ENCODE measurements around the gene DBP. TPM values are rescaled to one million over a fixed set of nuclear protein-coding genes. Genes with fewer than 3 reads are reported as not detected.

Gene DBP
- total RNA-seq, 1 donor from 2014 or later, result 8.7 TPM

DNA sequence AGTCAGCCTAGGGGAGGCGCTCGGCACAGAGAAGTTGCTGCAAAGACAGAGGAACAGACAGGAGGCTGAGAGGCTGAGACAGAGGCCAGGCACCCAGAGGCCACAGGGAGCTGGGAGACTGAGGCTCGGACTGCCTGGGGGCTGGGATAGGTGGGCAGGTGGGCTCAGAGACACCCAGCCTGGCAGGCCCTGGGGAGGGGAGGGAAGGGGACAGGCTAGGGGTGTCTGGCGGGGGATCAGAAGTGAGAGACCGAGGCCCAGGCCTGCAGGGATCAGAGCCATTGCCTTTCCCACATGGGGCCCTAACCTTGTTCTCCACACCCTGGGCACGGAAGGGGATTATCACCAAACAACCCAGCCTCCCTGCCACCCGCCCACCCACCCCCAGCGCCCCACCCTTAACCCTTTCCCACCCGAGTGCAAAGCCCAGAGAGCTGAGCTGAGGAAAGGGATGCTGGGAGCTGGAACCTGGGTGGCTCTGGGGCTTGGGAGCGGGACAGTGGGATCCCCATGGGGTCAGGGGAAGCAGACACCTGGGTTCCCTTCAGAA is 34.3 kb upstream of the DBP start:
- no peaks in the 10 kb centered on the region for H3K36me3 Mint-ChIP-seq (ENCODE audit: low read depth)
- intact Hi-C loops (cut with micrococcal nuclease), result no loop called here
- no peaks in the 10 kb centered on the region for H3K9me3 Mint-ChIP-seq
- no peak for DNase-seq
- POLR2A ChIA-PET, result no interaction called here
- CTCF ChIA-PET, result no interaction called here
- H3K4me1 Mint-ChIP-seq, result peaks cover 7% of the 10 kb centered on the region
- H3K27me3 Mint-ChIP-seq, result peaks cover 1% of the 10 kb centered on the region
- no peak overlapping the region for H3K4me3 Mint-ChIP-seq
- no peak for ATAC-seq (ENCODE audit: low read depth)
- TF ChIP-seq, protein P1, sequence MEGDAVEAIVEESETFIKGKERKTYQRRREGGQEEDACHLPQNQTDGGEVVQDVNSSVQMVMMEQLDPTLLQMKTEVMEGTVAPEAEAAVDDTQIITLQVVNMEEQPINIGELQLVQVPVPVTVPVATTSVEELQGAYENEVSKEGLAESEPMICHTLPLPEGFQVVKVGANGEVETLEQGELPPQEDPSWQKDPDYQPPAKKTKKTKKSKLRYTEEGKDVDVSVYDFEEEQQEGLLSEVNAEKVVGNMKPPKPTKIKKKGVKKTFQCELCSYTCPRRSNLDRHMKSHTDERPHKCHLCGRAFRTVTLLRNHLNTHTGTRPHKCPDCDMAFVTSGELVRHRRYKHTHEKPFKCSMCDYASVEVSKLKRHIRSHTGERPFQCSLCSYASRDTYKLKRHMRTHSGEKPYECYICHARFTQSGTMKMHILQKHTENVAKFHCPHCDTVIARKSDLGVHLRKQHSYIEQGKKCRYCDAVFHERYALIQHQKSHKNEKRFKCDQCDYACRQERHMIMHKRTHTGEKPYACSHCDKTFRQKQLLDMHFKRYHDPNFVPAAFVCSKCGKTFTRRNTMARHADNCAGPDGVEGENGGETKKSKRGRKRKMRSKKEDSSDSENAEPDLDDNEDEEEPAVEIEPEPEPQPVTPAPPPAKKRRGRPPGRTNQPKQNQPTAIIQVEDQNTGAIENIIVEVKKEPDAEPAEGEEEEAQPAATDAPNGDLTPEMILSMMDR (IDR thresholded peaks at IDR 0.05), result no peak
- H3K27ac Mint-ChIP-seq, result no peak overlapping the region

DNA sequence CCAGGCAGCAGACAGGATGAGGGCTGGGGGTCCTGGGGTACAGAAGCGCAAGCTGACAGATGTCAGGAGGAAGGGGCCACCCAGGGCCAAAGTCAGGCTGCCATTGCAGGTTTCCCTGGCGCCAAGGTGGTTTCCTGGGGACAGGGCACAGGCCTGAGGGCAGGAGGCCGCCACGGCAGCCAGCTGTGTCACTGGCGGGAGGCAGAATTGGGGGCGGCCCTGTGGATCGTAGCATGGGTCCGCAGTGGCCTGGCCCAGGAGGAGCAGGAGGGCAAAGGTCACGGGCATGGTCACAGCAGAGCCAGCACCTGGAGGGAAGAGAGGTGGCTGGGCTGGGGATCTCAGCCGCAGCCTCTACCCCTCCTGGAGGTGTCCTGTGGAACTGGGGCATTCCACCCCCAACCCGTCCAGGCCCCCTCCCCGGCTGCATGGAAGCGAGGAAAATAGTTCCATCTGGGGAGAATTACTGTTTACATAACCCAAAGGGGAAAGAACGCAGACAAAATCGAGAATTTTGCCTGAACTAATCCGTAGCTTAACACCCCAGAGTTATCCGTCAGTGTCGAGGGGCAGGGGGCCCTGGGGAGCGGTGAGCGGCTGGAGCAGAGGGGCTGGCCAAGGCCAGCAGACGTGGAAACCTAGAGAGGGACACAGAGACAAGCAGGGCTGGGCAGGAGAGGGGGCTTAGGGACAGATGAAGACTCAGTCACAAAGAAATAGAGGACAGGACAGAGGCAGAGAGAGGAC is 33.7 kb upstream of the DBP start:
- POLR2A ChIA-PET, result no interaction called here
- no peak for ATAC-seq (ENCODE audit: low read depth)
- no peaks in the 10 kb centered on the region for H3K36me3 Mint-ChIP-seq (ENCODE audit: low read depth)
- peaks cover 7% of the 10 kb centered on the region for H3K4me1 Mint-ChIP-seq
- H3K4me3 Mint-ChIP-seq, result no peak overlapping the region
- intact Hi-C loops (cut with micrococcal nuclease), result no loop called here
- H3K27me3 Mint-ChIP-seq, result peaks cover 1% of the 10 kb centered on the region
- TF ChIP-seq, protein P1 (IDR thresholded peaks at IDR 0.05), result no peak
- CTCF ChIA-PET, result no interaction called here
- H3K27ac Mint-ChIP-seq, result no peak overlapping the region
- DNase-seq, result no peak
- no peaks in the 10 kb centered on the region for H3K9me3 Mint-ChIP-seq

DNA sequence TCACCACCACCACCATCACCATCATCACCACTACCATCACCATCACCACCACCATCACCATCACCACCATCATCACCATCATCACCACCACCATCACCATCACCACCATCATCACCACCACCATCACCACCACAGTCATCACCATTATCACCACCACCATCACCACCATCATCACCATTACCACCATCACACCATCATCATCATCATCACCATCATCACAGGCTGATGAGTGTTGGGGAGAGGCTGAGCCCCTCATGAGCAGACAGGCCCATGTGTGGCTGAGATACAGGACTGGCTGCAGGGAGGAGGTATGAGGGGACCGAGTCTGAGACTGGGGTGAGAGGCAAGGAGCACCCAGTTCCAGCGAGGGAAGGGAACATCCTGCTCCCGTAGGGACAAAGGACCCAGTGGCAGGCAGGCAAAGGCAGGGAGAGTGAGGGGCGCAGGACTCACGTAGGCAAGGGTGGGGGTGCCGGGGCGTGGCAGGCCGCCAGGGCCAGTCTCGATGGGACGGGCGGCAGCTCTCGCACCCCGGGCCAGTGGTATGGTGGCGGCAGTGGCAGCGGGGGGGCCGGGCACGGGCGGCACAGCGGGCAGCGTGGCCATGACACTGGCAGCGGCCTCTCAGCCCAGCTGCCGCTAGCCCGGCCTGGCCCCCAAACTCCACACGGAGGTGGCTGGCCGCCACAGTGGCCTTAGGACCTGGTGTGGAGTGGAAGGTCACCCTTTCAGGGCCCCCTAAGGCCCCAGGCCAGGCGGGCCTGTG is 32.9 kb upstream of the DBP start:
- TF ChIP-seq, protein P1 (IDR thresholded peaks at IDR 0.05), result no peak
- DNase-seq, result no peak
- ChIA-PET CTCF (no interaction called here), POLR2A (no interaction called here)
- no peaks in the 10 kb centered on the region for H3K36me3 Mint-ChIP-seq (ENCODE audit: low read depth)
- ATAC-seq (ENCODE audit: low read depth), result no peak
- no peaks in the 10 kb centered on the region for H3K9me3 Mint-ChIP-seq
- no peaks in the 10 kb centered on the region for H3K27me3 Mint-ChIP-seq
- H3K4me3 Mint-ChIP-seq, result no peak overlapping the region
- H3K4me1 Mint-ChIP-seq, result peaks cover 2% of the 10 kb centered on the region
- intact Hi-C loops (cut with micrococcal nuclease), result no loop called here
- H3K27ac Mint-ChIP-seq, result no peak overlapping the region

DNA sequence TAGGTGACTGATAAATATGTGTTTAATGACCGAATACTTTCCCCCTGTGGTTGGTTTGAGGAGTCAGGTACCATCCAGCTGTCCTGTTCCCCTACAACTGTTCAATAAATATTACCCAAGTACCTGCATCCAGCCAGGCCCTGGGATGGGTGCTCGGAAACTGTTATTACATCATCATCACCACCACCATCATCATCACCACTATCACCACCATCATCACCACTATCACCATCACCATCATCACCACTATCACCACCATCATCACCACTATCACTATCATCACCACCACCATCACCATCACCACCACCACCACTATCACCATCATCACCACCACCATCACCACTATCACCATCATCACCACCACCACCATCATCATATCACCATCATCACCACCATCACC is 31.6 kb upstream of the DBP start:
- CTCF ChIA-PET, result no interaction called here
- no peaks in the 10 kb centered on the region for H3K9me3 Mint-ChIP-seq
- ATAC-seq (ENCODE audit: low read depth), result no peak
- TF ChIP-seq, protein P1 (IDR thresholded peaks at IDR 0.05), result no peak
- H3K4me1 Mint-ChIP-seq, result no peaks in the 10 kb centered on the region
- no peak overlapping the region for H3K27ac Mint-ChIP-seq
- H3K4me3 Mint-ChIP-seq, result no peak overlapping the region
- H3K27me3 Mint-ChIP-seq, result no peaks in the 10 kb centered on the region
- POLR2A ChIA-PET, result no interaction called here
- intact Hi-C loops (cut with micrococcal nuclease), result no loop called here
- H3K36me3 Mint-ChIP-seq (ENCODE audit: low read depth), result no peaks in the 10 kb centered on the region
- DNase-seq, result no peak

DNA sequence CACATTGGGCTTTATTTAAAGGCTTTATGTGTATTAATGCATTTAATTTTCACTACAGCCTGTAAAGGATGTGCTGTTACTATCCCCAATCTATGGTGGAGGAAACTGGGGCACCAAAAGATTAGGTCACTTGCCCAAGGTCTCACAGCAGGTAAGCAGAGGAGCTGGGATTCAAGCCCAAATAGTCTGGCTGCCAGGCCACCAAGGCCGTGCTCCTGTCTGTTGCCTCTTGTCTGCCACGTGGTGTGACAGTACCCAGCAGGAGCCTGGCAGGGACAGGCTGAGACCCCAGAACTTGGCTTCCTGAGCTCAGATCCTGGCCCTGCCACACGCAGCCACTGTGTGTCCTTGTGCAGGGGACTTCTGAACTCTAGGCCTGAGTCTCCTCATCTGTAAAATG is 31.2 kb upstream of the DBP start:
- ATAC-seq (ENCODE audit: low read depth), result no peak
- TF ChIP-seq, protein P1 (IDR thresholded peaks at IDR 0.05), result no peak
- CTCF ChIA-PET, result no interaction called here
- DNase-seq, result no peak
- POLR2A ChIA-PET, result no interaction called here
- H3K27ac Mint-ChIP-seq, result no peak overlapping the region
- H3K27me3 Mint-ChIP-seq, result no peaks in the 10 kb centered on the region
- H3K4me1 Mint-ChIP-seq, result no peaks in the 10 kb centered on the region
- intact Hi-C loops (cut with micrococcal nuclease), result no loop called here
- H3K36me3 Mint-ChIP-seq (ENCODE audit: low read depth), result no peaks in the 10 kb centered on the region
- no peaks in the 10 kb centered on the region for H3K9me3 Mint-ChIP-seq
- H3K4me3 Mint-ChIP-seq, result no peak overlapping the region
